ENCODE data around the gene TSPAN9. TPM values are rescaled to one million over a fixed set of nuclear protein-coding genes. Genes with fewer than 3 reads are reported as not detected.
A peak's percentile ranks its signal among the peaks of the same experiment; 100 is the strongest.

The TSPAN9 gene
- total and polyA plus RNA-seq, 3 donors from 2014 or later: 14.2 to 23.5 (median 19.8) TPM

- no peak overlapping the region for H3K27ac ChIP-seq
- H3K9me3 ChIP-seq: no peaks in the 10 kb centered on the region
- 79 to 86% methylated on average over 6 to 14 of the region's 14 CpGs for WGBS, 2 donors
- no peak for DNase-seq
- H3K4me3 ChIP-seq: no peak overlapping the region
- H3K4me1 ChIP-seq: peaks cover 2% of the 10 kb centered on the region
- no peaks in the 10 kb centered on the region for H3K36me3 ChIP-seq (ENCODE audit: low read depth, missing control alignments)
- intact Hi-C loops (cut with DNase I; ENCODE audit: low total_unique reads): no loop called here
- TF ChIP-seq CTCF (IDR thresholded peaks at IDR 0.05) (no peak), POLR2A (IDR thresholded peaks at IDR 0.05) (no peak)
- no peaks in the 10 kb centered on the region for H3K27me3 ChIP-seq
Measured at GRCh38 chr12:3195859-3196483, 118.8 kb downstream of the TSPAN9 start.

GRCh38 chr12:3196488-3196887 lies 119.3 kb downstream of the TSPAN9 start:
- TF ChIP-seq CTCF (IDR thresholded peaks at IDR 0.05) (no peak), POLR2A (IDR thresholded peaks at IDR 0.05) (no peak)
- H3K4me3 ChIP-seq: no peak overlapping the region
- no peak overlapping the region for H3K27ac ChIP-seq
- no peaks in the 10 kb centered on the region for H3K9me3 ChIP-seq
- 84 to 88% methylated on average over 1 of the region's 1 CpG for WGBS, 2 donors
- intact Hi-C loops (cut with DNase I; ENCODE audit: low total_unique reads): no loop called here
- H3K4me1 ChIP-seq: peaks cover 8% of the 10 kb centered on the region
- H3K27me3 ChIP-seq: no peaks in the 10 kb centered on the region
- H3K36me3 ChIP-seq (ENCODE audit: low read depth, missing control alignments): no peaks in the 10 kb centered on the region
- DNase-seq: no peak

GRCh38 chr12:3197131-3197818 lies 120.1 kb downstream of the TSPAN9 start:
- intact Hi-C loops (cut with DNase I; ENCODE audit: low total_unique reads): no loop called here
- Histone ChIP-seq H3K36me3 (ENCODE audit: low read depth, missing control alignments) (no peaks in the 10 kb centered on the region), H3K4me3 (no peak overlapping the region), H3K9me3 (no peaks in the 10 kb centered on the region), H3K27me3 (no peaks in the 10 kb centered on the region), H3K27ac (no peak overlapping the region), H3K4me1 (peaks cover 15% of the 10 kb centered on the region)
- TF ChIP-seq POLR2A (IDR thresholded peaks at IDR 0.05): no peak
- no peak for DNase-seq
- WGBS, 2 donors: 80 to 92% methylated on average over 8 of the region's 8 CpGs

- H3K4me1 ChIP-seq: peaks cover 19% of the 10 kb centered on the region
- WGBS, 2 donors: 3% methylated on average over 43 of the region's 45 CpGs; no CpG with 5 or more reads in 1 of the 2 donors
- H3K27ac ChIP-seq: no peak overlapping the region
- TF ChIP-seq CTCF (IDR thresholded peaks at IDR 0.05) (no peak), POLR2A (IDR thresholded peaks at IDR 0.05) (no peak)
- no peaks in the 10 kb centered on the region for H3K9me3 ChIP-seq
- H3K36me3 ChIP-seq (ENCODE audit: low read depth, missing control alignments): no peaks in the 10 kb centered on the region
- intact Hi-C loops (cut with DNase I; ENCODE audit: low total_unique reads): no loop called here
- DNase-seq: peak; percentile 42
- H3K4me3 ChIP-seq: peak overlapping the region; percentile 55 to 59
- H3K27me3 ChIP-seq: no peaks in the 10 kb centered on the region
Measured at GRCh38 chr12:3199551-3200031, 122.4 kb downstream of the TSPAN9 start.

GRCh38 chr12:3200032-3200617 lies 122.9 kb downstream of the TSPAN9 start:
- 0 to 3% methylated on average over 7 to 49 of the region's 49 CpGs for WGBS, 2 donors
- Histone ChIP-seq H3K36me3 (ENCODE audit: low read depth, missing control alignments) (no peaks in the 10 kb centered on the region), H3K4me3 (peak overlapping the region; percentile 55 to 59), H3K9me3 (no peaks in the 10 kb centered on the region), H3K4me1 (peaks cover 19% of the 10 kb centered on the region), H3K27ac (no peak overlapping the region), H3K27me3 (no peaks in the 10 kb centered on the region)
- TF ChIP-seq POLR2A (IDR thresholded peaks at IDR 0.05) (no peak), CTCF (IDR thresholded peaks at IDR 0.05) (no peak)
- intact Hi-C loops (cut with DNase I; ENCODE audit: low total_unique reads): no loop called here
- peak; percentile 62 for DNase-seq

Measured in testis (tissue), 3 donors.